Fibroblast of the aortic adventitia (primary cell): ENCODE measurements around the gene STARD9. TPM values are rescaled to one million over a fixed set of nuclear protein-coding genes. Genes with fewer than 3 reads are reported as not detected.

ENCODE experiments used
- DNase-seq: peaks from one replicate; pipeline ENCODE4 v3.0.0-alpha.2; 2010; ENCODE audit warnings: low read depth
- H3K4me3 ChIP-seq: 2 replicates; pipeline ENCODE4 v1.5.1; 2011; ENCODE audit warnings: low read depth, mild to moderate bottlenecking, control low read depth, low read length, moderate library complexity
- CTCF ChIP-seq: IDR thresholded peaks from 2 replicates; pipeline ENCODE4 v1.5.1; 2011; ENCODE audit warnings: mild to moderate bottlenecking, low read length, control low read depth, inconsistent platforms; ENCODE audit not compliant: insufficient read depth
- total RNA-seq: library from RNA; depleted of rRNA; stranded (reverse); fragments of >200 nt; gene quantifications from 2 replicates; pipeline ENCODE4 v1.2.3, GENCODE V29; 2012; ENCODE audit warnings: low replicate concordance

Gene STARD9
- total RNA-seq, 1 donor, result 8.0 TPM

- no peak for DNase-seq
- H3K4me3 ChIP-seq, result no peak overlapping the region
- no peak for TF ChIP-seq CTCF
Observed at GRCh38 chr15:42725331-42725903, 150.0 kb downstream of the STARD9 start.

GRCh38 chr15:42726114-42726513 is 150.7 kb downstream of the STARD9 start:
- TF ChIP-seq CTCF, result no peak
- no peak overlapping the region for H3K4me3 ChIP-seq
- no peak for DNase-seq

- H3K4me3 ChIP-seq, result no peak overlapping the region
- DNase-seq, result no peak
- no peak for TF ChIP-seq CTCF
Observed at GRCh38 chr15:42727750-42728381, 152.5 kb downstream of the STARD9 start.

- no peak overlapping the region for H3K4me3 ChIP-seq
- DNase-seq, result no peak
- no peak for TF ChIP-seq CTCF
Observed at GRCh38 chr15:42728560-42728959, 153.2 kb downstream of the STARD9 start.

GRCh38 chr15:42728972-42729371 is 153.6 kb downstream of the STARD9 start:
- no peak for DNase-seq
- no peak overlapping the region for H3K4me3 ChIP-seq
- no peak for TF ChIP-seq CTCF

- no peak overlapping the region for H3K4me3 ChIP-seq
- TF ChIP-seq CTCF, result no peak
- no peak for DNase-seq
Observed at GRCh38 chr15:42729409-42729808, 154.0 kb downstream of the STARD9 start.

GRCh38 chr15:42730135-42730534 is 154.7 kb downstream of the STARD9 start:
- DNase-seq, result no peak
- no peak for TF ChIP-seq CTCF
- no peak overlapping the region for H3K4me3 ChIP-seq
